GM03348 (cell line): ENCODE results near the gene BNIP5.
"Not testable (repeated sequence)": the region's sequence is repeated elsewhere in the genome, so short reads cannot be mapped to it uniquely, and the experiment has no call there.

Source experiments
- DNase-seq: peaks from one replicate; pipeline ENCODE4 v3.0.0; 2012; ENCODE audit warnings: low spot score

BNIP5 gene

DNA sequence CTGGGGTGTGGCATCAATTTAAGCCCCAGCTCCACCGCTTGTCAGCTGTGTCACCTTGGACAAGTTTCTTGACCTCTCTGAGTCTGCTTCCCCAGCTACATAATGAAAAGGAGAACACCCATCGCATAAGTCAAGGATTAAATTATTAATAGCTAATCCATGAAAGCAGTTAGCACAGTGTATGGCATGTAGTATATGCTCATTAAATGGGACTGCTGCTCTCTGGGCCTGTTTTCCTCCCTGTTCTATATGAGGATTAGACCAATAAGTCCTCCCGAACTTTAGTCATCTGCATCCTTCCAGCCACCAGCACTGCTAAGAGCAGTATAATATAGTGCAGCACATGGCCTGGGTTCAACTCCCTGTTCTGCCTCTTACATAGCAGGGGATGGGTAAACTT, 31.1 kb upstream of the BNIP5 start:
- no peak for DNase-seq

DNA sequence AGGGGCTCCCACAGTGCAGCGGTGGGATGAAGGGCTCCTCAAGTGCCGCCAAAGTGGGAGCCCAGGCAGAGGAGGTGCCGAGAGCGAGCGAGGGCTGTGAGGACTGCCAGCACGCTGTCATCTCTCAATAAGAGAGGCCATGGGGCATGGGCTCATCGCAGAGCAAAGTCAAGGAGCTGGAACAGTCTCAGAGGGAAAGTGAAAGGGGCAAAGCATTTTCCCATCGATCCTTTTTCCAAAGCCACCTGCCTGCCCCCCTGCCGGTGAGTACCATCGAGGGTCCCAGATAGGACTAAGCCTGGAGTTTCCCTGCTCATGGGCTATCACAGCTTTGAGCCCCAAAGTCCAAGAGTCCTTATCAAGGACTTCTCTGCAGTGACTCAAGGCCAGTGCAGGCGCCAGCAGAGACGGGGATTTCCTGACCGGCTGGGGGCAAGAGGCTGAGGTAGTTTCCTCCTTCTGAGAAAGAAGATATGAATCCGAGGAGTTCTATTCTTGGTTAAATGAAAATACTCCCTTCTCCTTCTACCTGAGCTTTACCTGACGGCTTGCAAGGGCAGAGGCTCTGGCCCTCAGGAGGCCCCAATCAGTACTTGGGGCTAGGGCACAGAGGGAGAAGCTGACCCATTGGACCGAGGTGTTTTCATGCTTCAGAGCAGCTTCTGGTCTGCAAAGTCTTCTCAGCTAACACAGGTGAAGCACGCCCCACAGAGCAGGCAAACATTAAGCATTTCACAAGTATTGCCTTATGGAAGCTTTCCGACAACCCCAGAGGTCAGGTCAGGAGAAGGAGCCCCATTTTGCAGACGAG, 28.2 kb upstream of the BNIP5 start:
- DNase-seq = no peak

DNA sequence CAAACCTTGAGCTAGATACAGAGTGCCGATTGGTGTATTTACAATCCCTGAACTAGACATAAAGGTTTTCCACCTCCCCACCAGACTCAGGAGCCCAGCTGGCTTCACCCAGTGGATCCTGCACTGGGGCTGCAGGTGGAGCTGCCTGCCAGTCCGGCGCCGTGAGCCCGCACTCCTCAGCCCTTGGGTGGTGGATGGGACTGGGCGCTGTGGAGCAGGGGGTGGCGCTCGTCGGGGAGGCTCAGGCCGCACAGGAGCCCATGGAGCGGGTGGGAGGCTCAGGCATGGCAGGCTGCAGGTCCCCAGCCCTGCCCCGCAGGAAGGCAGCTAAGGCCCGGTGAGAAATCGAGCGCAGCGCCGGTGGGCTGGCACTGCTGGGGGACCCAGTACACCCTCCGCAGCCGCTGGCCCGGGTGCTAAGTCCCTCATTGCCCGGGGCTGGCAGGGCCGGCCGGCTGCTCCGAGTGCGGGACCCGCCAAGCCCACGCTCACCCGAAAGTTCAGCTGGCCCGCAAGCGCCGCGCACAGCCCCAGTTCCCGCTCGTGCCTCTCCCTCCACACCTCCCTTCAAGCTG, 27.5 kb upstream of the BNIP5 start:
- DNase-seq = not testable (repeated sequence)

DNA sequence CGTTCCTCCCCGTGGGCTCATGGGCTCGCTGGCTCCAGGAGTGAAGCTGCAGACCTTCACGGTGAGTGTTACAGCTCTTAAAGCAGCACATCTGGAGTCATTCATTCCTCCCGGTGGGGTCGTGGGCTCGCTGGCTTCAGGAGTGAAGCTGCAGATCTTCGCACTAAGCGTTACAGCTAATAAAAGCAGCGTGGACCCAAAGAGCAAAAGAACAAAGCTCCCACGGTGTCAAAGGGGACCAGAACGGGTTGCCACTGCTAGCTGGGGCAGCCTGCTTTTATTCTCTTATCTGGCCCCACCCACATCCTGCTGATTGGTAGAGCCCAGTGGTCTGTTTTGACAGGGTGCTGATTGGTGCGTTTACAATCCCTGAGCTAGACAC, 26.7 kb upstream of the BNIP5 start:
- not testable (repeated sequence) for DNase-seq

DNA sequence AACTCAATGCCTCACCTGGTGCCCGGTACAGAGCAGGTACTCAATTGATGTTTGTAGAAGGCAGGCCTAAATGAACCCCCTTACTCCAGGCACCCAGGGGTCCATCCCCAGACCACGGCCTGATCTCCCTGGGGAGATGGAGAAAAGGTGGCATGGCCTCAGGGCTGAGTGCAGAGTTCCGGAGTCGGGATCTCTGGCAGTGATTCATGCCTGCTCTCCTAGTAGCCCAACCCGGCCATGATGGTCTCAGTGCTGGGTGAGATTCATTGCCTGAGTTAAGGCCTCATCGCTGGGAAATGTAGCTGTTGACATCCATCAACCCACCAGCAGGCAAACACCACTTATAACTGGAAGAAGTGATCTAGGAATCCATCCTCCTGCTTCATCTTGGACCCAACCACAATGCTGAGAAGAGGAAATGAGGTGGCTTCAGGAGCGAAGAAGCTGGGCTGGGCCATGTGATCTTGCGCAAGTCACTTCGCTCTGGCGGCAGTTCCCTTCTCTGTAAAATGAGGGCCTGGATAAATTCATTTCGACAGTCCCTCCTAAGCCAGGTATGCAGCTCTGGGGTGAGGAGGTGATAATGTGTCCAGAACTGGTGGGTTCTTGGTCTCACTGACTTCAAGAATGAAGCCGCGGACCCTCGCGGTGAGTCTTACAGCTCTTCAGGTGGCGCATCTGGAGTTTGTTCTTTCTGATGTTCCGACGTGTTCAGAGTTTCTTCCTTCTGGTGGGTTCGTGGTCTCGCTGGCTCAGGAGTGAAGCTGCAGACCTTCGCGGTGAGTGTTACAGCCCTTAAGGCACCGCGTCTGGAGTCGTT, 26.1 kb upstream of the BNIP5 start:
- DNase-seq = no peak

DNA sequence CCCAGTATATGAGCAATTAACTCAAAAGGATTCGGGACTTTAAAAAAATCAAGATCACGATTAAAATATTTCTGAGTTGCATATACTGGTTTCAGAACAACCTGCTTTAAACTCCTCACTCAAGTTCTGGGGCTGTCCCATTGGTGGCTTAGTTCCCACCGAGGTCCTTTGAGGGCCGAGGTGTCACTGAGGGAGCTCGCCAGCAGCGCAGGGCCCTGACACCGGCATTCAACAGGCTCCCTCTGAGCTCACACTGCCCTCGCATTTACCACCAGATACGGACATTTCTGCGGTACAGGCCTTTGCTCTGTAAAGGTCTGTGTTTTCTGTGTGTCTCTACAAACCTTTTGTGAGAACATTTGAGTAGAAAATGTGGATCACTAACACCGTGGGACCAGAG, 24.4 kb upstream of the BNIP5 start:
- no peak for DNase-seq

DNA sequence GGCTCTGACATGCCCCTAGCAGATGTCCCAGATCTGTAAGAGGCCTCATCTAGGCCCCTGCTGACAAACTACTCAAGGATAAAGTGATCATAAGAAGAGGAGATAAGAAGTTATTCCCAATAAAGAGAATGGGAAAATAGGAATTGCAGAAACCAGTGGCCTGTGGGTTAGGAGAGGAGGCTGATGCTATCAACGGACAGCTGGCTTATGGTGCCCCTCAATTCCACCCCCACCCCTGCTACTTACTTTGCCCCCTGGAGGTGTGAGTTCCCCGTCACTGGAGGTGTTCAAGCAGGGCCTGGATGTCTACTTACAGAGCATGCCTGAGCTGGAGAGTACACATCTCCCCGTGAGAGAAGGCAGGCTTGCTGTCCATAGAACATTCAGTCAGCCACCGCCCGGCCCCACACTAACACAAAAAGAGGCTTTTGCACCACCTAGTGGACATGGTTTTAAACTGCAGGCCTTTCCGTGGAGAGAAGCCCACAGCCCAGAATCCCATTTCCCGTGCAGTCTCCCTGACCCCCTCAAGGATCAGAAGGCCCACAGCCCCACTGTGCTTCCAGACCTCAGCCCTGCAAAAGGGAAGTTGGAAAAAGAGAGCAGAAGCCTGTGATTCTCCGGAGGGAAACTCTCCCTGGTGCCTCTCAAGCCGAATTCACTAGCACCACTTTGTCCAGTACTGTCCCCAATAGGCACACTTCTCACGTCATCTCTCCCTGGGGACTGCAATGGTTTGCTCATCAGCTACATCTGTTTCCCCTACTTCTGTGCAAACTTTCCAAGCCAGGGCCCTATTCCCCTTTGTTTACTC, 23.8 kb upstream of the BNIP5 start:
- peak; percentile 88 for DNase-seq

DNA sequence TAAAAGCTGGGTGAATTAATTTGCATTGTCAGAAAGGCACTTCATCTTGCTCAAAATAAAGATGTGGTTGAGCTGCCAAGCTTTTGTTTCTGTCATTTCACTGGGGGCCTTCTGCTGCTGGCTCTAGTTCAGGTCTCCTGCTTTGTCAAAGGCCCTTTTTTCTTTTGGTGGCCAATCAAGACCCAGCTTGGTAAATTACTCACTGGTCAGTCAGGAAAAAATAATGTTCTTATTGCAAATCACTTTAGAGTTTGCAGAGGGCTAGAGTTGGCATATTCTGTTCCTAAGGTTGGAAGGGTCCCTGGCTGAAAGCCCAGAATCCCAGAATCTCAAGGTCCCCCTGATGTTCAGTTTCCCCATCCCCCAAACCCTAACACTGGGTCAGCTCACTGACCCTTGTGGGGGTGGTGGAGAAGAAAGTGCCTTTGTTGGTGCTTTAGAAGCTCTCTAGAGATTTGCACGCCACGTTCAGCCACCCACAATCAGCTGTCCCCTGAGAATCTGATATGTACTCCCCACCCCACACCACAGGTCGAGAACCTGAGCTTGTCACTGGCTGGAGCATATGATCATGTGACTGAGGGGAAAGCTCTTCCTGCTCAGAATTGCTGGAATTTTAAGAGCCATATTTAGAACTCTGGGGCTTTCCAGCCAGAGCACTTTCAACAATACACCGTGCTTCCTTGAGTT, 21.7 kb upstream of the BNIP5 start:
- no peak for DNase-seq

DNA sequence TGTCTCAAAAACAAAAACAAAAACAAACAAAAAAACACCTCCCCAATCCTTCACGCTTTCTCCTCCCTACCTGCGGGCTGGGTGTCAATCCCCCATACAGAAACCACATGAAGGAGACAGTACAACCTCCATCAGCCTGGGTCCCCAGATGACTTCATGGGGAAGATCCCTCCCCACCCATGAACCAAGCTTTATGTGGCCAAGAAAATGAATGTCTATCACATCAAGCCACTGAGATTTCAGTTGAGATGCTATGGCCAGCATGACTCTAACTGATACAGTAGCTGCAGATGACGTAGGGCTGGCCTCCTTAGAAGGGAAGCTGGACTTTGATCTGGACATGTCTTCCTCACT, 21.2 kb upstream of the BNIP5 start:
- DNase-seq = no peak

DNA sequence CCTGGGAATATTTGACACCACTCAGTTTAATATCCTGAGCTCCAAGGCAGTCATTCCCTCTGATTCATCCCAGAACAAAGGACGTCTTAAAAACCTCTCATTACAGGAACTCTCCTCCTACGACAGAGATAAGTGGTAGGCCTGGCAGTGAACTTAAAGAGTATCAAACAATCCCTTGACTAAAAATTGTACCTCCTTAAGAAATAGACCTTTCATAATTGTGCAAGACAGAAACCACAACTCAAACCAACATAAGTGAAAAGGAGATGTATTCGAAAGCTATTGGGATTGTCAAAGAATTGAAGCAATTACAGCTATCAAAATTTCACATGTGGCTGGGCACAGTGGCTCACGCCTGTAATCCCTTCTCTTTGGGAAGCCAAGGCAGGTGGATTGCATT, 19.1 kb upstream of the BNIP5 start:
- no peak for DNase-seq

DNA sequence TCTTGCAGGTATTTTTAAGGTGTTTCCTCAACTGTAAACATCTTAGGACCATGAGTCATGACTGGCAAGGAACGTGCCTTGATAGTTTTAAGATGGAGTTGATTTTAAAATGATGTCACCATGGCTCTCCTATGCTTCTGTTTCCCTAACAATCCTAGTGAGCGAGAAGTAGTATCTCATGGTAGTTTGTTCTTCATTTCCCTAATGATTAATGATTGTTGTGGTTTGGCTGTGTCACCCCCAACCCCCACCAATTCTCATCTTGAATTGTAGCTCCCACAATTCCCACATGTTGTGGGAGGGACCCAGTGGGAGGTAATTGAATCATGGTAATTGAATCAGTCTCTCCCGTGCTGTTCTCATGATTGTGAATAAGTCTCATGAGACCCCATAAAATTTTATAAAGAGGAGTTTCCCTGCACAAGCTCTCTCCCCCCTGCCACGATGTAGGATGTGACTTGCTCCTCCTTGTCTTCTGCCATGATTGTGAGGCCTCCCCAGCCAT, 16.8 kb upstream of the BNIP5 start:
- DNase-seq = no peak

DNA sequence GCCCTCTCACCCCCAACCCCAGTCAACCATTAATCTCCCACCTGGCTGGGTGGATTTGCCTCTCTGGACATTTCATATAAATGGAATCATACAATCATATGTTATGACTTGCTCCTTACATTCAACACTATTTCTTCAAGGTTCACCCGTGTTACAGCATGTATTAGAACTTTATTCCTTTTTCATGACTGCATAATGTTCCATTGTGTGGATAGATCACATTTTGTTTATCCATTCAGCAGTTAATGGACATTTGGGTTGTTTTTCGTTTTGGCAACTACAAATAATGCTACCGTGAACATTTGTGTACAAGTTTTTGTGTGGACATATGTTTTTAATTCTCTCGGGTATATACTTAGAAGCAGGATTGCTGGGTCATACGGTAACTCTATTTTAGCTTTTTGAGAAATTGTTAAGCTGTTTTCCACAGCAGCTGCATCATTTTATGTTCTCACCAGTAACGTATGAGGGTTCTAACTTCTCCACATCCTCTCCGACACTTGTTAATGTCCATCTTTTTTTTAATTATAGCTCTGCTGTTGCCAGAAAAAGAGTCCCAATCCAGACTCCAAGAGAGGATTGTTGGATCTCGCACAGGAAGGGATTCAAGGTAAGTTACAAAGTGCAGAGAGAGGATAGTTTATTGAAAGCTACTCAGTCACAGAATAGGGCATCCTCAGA, 15.9 kb upstream of the BNIP5 start:
- DNase-seq = no peak

DNA sequence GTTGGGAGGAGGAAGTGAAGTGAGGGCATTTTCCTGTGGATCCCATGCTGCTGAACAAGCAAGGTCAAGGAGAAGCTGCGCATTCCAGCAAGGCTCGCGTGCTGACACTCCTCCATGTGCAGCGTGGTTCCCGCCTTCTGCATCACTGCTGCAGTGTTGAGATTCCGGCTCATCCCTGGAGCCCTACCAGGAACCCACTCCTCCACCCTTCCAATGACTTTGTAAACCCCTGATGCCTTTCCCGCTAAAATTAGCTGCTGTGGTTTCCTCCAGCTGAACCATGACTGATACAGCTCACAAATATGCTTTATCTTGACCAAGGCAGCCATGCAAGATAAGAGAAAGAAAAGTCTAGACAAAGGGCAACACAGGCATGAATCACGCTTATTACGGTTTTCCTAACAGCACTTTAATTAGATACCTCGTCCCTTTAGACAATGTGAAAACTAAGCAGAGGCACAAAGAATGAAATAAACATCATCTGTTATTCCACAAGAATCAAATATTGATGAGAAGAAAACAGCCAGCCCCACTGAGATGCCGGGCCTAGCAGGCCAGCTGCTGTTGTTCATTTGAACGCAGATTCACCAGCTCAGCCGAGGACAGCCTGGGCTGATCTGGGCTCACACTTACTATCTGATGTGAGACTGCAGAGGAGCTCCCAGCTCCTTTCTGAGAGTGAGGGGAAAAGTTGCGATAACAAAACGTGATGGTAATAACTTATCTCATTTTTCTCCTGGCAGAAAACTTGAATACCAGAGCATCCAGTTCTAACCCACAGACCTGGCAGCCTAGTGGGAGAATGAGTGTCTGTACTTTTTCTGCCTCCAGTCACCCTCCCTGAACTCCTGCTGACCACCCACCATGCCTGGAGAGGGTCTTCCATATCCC, 14.2 kb upstream of the BNIP5 start:
- DNase-seq = peak; percentile 79

DNA sequence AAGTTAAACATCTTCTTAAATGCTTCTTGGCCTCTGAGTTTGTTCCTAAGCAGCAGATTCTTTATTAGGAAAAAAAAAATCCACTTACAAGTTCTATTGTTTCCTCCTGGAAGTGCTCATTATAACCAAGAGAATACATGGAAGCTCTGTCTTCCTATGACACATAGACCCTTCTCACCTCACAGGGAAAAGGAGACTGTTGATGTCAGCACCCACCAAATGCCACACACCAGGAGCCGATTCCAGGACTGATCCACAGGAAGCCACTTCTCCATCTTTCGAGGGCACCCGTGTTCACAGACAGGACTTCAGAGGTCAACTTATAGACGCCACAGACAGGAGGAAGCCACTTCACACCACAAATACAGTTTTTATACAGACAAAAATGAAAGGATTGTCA, 13.4 kb upstream of the BNIP5 start:
- no peak for DNase-seq

DNA sequence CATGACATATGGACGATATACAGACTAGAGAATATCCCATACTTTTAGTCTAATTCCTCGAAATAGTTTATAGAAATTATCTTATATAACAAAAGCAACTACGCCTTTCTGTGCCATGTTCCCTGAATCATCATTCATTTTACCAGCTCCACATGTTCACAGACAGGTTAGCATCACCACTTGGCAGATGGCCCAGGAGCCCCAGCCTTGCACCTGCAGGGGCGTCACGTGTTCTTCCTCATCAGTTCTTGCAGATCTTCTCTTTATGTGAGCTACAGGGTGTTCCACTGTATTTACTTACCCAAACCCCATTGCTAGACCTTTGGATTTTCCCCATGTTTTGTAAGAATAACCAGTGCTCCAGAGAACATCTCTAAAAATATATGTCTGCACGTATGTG, 12.6 kb upstream of the BNIP5 start:
- DNase-seq = no peak

DNA sequence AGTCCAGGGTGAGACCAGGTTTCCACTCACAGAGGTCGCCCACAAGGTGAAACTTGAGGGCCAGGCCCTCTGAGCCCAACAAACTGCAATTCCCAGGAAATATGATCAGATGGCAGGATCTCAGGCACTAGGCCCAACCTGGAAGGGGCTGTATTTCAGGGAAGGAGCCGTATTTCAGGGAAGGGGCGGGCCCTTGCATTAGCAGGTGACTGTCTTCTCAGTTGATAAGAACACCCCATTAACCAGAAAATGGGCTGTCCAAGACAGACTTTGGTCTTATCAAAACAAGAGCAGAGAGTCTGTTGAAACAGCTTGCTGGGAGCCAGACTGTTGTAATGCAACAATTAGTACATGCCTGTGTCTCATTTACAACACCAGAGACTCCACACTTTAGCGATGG, 10.9 kb upstream of the BNIP5 start:
- DNase-seq = no peak

DNA sequence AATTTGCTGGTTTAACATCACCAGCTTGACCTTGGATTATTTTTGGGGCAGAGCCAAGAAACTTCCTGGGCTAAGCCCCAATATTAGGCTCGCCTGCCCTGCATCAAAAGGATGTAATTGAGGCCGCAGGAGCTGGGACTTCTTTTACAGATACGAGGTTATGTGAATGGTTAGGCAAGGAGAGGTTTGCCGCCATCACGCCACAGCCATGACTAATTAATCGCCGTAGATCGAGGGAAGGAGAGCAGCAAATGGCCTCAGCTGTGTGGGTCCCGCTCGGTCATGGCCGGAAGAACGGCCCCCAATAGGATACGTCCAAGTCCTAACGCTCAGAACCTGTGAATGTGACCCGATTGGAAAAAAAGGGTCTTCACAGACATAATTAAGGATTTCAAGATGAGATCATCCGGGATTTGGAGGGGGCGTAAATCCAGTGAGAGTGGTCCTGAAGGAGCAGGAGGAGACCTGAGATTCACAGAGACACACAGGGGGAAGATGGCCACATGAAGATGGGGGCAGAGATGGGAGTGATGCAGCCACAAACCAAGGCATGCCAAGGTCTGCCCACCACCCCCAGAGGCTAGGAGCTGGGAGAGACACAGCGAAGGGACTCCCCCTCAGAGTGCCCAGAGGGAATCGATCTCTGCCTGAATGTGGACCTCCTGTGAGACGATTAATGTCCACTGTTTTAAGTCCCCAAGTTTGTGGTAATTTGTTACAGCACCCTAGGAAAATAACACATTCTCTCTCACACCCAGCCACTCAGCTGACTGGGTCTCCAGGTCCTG, 10.0 kb upstream of the BNIP5 start:
- no peak for DNase-seq

DNA sequence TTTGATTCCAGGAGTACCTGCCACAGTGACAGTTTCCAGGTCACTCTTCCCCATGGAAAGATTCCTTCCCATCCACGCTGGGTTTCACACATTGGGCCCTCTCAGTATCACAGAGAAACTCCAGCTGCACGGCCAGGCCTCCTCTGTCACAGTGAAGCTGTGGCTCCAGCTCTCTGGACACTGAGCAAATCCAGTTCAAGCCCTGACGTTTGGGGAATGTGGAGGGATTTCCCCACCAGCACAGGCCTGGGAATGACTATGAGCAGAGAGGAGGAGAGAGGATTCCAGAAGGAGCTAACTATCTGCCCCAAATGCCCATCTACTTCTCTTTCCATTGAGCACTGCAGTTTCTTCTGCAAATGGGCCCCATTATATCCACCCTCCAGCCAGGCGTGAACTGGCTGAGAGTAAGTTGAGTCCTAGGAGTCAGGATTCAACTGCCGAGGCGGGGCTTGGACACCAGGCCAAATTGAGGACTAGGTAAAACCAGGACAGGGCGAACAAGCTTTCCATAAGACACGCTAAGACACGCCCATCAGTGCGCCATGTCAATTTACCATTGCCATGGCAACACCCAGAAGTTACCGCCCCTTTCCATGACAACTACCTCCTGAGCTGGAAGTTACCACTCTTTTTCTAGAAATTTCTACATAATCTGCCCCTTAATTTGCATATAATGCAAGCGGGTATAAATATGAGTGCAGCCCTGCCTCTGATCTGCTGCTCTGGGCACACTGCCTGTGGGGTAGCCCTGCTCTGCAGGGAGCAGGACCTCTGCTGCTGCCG, 9.2 kb upstream of the BNIP5 start:
- no peak for DNase-seq
